Neuron (in vitro differentiated cells): ENCODE measurements around the gene WNT9A.

Source experiments
- H2AFZ ChIP-seq: one replicate; pipeline ENCODE4 v1.6.1; 2013; ENCODE audit warnings: low read depth, mild to moderate bottlenecking, inconsistent platforms, low read length, moderate library complexity
- H3K27me3 ChIP-seq: one replicate; pipeline ENCODE4 v1.6.1; 2013; ENCODE audit warnings: low read length; ENCODE audit not compliant: insufficient read depth
- H3K36me3 ChIP-seq: one replicate; pipeline ENCODE4 v1.6.1; 2013; ENCODE audit warnings: low read length; ENCODE audit not compliant: insufficient read depth
- H3K4me1 ChIP-seq: one replicate; pipeline ENCODE4 v1.6.1; 2013; ENCODE audit warnings: low read length; ENCODE audit not compliant: insufficient read depth
- H3K4me3 ChIP-seq: 2 replicates; pipeline ENCODE4 v1.5.1; 2013; ENCODE audit warnings: mild to moderate bottlenecking, low read length, moderate library complexity
- H3K9me3 ChIP-seq: one replicate; pipeline ENCODE4 v1.6.1; 2013; ENCODE audit warnings: low read length

The WNT9A gene

DNA sequence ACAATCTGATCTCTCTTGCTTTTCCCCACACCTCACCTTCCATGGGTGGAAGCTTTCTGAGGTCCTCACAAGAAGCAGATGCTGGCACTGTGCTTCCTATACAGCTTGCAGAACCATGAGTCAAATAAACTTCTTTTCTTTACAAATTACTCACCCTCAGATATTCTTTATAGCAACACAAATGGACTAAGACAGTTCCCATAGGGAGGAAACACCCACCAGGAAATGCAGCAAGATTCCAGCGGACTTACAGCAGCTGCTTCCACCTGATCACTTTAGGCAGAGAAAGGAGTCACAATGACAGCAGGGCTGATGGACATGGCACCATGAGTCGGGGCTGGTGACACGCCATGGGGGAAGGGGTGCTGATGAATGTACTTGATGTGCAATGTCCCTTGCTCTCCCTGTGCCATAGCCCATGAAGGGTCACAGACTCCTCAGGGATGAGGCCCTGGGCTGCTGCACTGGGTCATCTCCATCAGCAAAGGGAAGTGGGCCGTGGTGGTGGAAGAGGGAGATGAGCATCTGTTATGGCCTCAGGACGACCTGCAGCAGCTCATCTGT is 78.4 kb downstream of the WNT9A start:
- Histone ChIP-seq H3K36me3 (no peaks in the 10 kb centered on the region), H2AFZ (no peak overlapping the region), H3K9me3 (no peaks in the 10 kb centered on the region), H3K4me1 (no peaks in the 10 kb centered on the region), H3K27me3 (no peaks in the 10 kb centered on the region), H3K4me3 (no peak overlapping the region)
